Ectodermal cell (in vitro differentiated cells): ENCODE measurements around the gene FBXW4.

Experiments used
- H3K27ac ChIP-seq: 2 replicates; pipeline ENCODE4 v1.7.0; 2013; ENCODE audit warnings: mild to moderate bottlenecking, low read depth, low read length; ENCODE audit not compliant: insufficient read depth, poor library complexity, severe bottlenecking
- H3K27me3 ChIP-seq: 2 replicates; pipeline ENCODE4 v1.7.0; 2013; ENCODE audit warnings: mild to moderate bottlenecking, low read length; ENCODE audit not compliant: insufficient read depth, control insufficient read depth, poor library complexity, severe bottlenecking
- H3K36me3 ChIP-seq: one replicate; pipeline ENCODE4 v1.7.0; 2013; ENCODE audit warnings: low read length; ENCODE audit not compliant: control insufficient read depth, insufficient read depth
- H3K4me1 ChIP-seq: one replicate; pipeline ENCODE4 v1.7.0; 2013; ENCODE audit warnings: low read length; ENCODE audit not compliant: control insufficient read depth, insufficient read depth
- H3K4me3 ChIP-seq: 2 replicates; pipeline ENCODE4 v1.7.0; 2013; ENCODE audit warnings: low read depth, low read length, control low read depth; ENCODE audit not compliant: insufficient read depth
- H3K9me3 ChIP-seq: 2 replicates; pipeline ENCODE4 v1.7.0; 2013; ENCODE audit warnings: mild to moderate bottlenecking, low read length, moderate library complexity; ENCODE audit not compliant: control insufficient read depth
- WGBS, 2 experiments: methylation state at CpG; one replicate each; pipeline ENCODE4 v1.1.7; 2013; ENCODE audit warnings: missing lambda C conversion rate in 2 of 2; 5-methylcytosine and 5-hydroxymethylcytosine counted together

FBXW4 gene

DNA sequence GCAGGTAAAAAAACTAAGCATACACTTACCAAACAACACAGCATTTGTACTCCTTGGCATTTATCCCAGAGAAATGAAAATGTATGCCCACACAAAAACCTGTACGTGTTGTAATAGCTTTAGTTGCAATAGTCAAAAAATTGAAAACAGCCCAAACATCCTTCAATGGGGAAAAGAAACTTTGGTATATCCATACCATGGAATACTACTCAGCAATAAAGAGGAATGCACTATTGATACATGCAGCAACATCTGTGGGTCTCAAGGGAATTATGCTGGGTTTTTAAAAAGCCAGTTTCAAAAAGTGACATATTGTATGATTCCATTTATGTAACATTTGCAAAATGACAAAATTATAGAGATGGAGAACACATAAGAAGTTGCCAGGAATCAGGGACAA is 71.4 kb downstream of the FBXW4 start:
- 95 to 100% methylated on average over 1 of the region's 1 CpG for WGBS, 2 experiments
- Histone ChIP-seq H3K4me1 (peaks cover 10% of the 10 kb centered on the region), H3K9me3 (no peaks in the 10 kb centered on the region), H3K27ac (no peak overlapping the region), H3K27me3 (no peaks in the 10 kb centered on the region), H3K36me3 (no peaks in the 10 kb centered on the region), H3K4me3 (no peak overlapping the region)

DNA sequence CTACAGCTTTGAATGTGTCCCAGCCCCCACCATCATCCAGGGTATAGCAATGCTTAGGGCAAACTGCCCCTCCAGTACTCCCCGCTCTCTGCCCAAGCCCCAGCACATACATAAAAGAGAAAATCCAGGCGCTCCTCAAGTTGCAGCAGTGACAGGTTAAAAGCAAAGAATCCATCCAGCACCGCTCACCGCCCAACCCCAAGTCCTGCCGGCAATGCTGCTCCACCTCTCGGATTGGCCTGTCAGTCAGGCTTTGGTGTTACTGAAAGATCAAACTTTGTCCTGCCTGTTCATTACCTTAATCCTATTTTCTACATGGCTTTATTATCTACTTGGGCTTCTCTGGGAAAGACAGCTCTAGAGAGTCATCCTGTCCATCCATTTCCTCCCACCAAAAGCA is 75.0 kb downstream of the FBXW4 start:
- 62 to 68% methylated on average over 6 of the region's 6 CpGs for WGBS, 2 experiments
- Histone ChIP-seq H3K9me3 (no peaks in the 10 kb centered on the region), H3K4me3 (no peak overlapping the region), H3K27me3 (peaks cover 11% of the 10 kb centered on the region), H3K27ac (no peak overlapping the region), H3K4me1 (peaks cover 27% of the 10 kb centered on the region), H3K36me3 (no peaks in the 10 kb centered on the region)

DNA sequence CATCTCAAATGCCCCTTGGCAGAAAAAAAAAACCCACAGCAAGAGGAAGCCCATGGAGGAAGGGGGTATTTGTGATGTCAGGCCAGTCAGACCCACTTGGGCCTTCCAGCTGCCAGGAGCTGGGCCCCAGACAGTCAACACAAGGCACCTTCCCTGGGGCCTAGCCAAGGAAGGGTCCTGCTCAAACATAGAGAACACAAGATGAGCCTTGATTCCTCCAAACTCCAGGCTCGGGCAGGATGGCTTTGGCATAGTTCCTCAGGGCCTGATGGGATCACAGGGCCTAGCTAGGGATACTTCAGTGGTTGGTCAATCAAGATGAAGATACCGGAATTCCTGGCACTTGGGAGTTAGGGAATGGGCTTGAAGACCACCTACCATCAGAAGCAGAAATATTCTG is 76.1 kb downstream of the FBXW4 start:
- Histone ChIP-seq H3K27me3 (peaks cover 11% of the 10 kb centered on the region), H3K4me3 (no peak overlapping the region), H3K4me1 (peaks cover 33% of the 10 kb centered on the region), H3K9me3 (no peaks in the 10 kb centered on the region), H3K36me3 (no peaks in the 10 kb centered on the region), H3K27ac (no peak overlapping the region)
- 95 to 100% methylated on average over 2 of the region's 2 CpGs for WGBS, 2 experiments

DNA sequence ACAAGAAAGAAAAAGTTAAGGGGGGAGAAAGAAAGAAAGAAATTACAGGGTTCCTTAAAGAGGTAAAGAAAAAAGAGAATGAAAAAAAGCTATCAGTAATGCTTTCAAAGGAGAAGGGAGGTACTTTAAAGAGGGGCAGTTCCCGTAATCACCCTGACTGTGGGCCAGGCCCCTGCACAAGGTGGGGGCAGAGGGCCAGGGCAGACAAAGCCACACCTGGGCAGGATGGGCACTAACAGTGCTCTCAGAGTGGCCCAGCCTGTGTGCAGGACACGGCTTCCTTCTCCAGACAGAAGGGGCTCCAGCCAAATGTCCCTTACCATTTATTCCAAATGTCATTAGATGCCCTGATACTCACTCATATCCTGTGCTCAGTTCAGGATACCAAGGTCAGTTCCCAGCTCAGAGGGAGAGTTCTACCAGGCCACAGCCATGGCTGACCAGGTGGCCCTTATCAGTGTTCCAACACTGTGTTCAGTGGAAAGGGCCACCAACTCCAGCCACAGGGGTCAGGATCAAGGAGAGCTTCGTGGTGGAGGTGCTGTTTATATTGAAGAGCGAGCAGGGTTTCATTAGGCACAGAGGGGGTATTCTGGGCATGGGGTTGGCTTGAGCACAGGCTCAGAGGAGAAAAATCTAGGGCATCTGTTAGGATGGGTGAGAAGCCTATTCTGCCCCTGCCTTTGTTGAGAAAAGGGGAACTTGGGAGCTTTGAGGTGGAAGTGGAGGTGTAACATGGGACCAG is 77.0 kb downstream of the FBXW4 start:
- Histone ChIP-seq H3K4me3 (no peak overlapping the region), H3K36me3 (no peaks in the 10 kb centered on the region), H3K27me3 (peaks cover 11% of the 10 kb centered on the region), H3K27ac (no peak overlapping the region), H3K4me1 (peaks cover 39% of the 10 kb centered on the region), H3K9me3 (no peaks in the 10 kb centered on the region)
- WGBS, 2 experiments, result 93 to 94% methylated on average over 4 of the region's 4 CpGs

DNA sequence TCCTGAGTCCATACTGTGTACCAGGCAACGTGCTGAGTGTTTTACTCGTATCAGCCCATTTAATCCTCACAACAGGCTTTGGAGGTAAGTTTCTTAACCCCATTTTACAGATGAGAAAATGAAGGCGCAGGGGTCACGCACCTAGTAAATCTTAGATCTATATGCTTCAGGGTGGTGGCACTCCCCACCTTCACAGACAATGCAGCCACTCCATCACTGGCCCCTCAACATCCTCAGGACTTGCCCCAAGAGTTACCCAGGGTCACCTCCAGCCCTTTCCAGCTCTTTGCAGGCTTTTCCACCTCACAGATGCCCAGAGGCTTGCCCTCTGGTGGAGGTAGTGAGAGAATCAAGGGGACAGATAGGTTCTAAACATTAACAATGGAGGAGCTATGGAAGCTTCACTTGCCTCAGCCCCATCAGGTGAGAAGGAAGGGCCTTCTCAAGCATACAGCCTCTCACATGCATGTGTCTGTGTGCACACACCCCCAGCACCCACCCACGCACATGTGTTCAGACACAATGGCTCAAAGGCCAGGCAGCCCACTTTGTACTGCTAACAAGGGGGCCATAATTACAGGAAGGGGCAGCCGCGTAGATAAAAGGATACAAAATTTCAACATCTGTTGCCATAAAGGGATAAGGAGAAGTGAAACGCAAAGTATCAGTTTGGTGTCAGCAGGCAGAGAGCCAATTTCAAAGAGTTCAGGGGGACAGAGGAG is 77.7 kb downstream of the FBXW4 start:
- 92 to 94% methylated on average over 8 of the region's 8 CpGs for WGBS, 2 experiments
- Histone ChIP-seq H3K27me3 (peaks cover 11% of the 10 kb centered on the region), H3K9me3 (no peaks in the 10 kb centered on the region), H3K4me1 (peaks cover 46% of the 10 kb centered on the region), H3K4me3 (no peak overlapping the region), H3K27ac (no peak overlapping the region), H3K36me3 (no peaks in the 10 kb centered on the region)

DNA sequence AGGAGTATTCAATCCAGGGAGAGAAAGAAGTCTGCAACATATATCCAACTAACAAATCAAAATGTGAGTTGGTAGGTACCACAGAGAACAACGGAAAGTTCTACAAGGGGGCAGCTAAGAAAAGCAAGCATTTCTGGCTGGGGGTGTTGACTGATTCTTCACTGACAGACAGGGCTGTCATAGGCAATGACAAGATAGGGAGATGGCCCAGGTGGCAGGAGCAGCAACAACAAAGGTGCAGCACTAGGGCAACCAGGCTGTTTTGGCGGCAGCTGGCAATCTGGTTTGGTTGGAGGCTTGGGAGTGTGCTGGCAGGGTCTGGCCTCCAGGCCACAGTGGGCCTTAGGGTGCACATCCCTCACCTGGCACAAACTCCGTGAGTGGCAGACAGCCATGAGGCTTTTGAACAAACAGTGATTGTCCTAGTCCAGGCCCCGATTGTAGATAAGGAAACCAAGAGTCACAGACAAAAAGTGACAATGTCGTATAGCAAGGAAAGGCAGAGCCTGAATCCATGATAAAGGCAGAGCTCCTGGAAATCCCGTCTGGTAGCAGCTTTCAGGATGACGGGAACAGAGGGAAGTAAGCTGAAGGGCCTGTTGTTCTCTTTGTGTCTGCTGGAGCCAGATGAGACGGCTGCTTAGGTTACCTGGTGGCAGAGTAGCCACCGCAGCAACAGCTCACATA is 78.4 kb downstream of the FBXW4 start:
- 77 to 80% methylated on average over 9 of the region's 9 CpGs for WGBS, 2 experiments
- no peak overlapping the region for H3K27ac ChIP-seq

DNA sequence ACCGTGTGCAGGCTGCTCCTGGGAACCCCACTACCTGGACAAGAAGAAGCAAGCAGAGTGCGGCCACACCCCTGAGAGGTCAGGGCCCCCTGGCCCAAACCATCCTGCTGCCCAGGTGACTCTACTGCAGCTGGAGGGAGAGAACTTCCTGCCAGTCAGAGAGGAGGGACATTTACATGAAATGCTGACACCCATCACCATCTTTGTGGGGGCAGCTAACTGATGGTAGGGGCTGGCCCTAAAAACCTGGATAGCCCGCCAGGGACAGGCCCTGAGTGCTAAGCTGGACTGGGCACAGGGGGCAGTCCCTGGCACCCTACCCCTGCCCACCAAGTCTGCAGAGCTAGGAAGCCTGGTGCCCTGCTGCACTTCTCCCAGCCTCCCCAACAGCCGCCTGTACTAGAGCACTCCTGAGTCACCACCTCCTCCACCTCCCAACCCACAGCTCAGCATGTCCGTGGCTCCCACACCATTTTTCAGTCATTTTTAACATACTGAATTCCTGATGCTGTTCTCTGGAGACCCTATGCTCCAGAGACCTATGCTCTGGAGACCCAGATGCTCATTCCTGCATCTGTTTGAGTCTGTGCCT is 79.3 kb downstream of the FBXW4 start:
- H3K9me3 ChIP-seq, result no peaks in the 10 kb centered on the region
- H3K36me3 ChIP-seq, result no peaks in the 10 kb centered on the region
- H3K27ac ChIP-seq, result no peak overlapping the region
- peaks cover 46% of the 10 kb centered on the region for H3K4me1 ChIP-seq
- H3K4me3 ChIP-seq, result no peak overlapping the region
- H3K27me3 ChIP-seq, result peaks cover 11% of the 10 kb centered on the region
- WGBS, 2 experiments, result 84 to 85% methylated on average over 5 of the region's 5 CpGs

More for the DNA sequence above, 78.4 kb downstream of the FBXW4 start:
- H3K4me1 ChIP-seq, result peaks cover 46% of the 10 kb centered on the region
- H3K27me3 ChIP-seq, result peaks cover 11% of the 10 kb centered on the region
- no peak overlapping the region for H3K4me3 ChIP-seq
- no peaks in the 10 kb centered on the region for H3K9me3 ChIP-seq
- H3K36me3 ChIP-seq, result no peaks in the 10 kb centered on the region

DNA sequence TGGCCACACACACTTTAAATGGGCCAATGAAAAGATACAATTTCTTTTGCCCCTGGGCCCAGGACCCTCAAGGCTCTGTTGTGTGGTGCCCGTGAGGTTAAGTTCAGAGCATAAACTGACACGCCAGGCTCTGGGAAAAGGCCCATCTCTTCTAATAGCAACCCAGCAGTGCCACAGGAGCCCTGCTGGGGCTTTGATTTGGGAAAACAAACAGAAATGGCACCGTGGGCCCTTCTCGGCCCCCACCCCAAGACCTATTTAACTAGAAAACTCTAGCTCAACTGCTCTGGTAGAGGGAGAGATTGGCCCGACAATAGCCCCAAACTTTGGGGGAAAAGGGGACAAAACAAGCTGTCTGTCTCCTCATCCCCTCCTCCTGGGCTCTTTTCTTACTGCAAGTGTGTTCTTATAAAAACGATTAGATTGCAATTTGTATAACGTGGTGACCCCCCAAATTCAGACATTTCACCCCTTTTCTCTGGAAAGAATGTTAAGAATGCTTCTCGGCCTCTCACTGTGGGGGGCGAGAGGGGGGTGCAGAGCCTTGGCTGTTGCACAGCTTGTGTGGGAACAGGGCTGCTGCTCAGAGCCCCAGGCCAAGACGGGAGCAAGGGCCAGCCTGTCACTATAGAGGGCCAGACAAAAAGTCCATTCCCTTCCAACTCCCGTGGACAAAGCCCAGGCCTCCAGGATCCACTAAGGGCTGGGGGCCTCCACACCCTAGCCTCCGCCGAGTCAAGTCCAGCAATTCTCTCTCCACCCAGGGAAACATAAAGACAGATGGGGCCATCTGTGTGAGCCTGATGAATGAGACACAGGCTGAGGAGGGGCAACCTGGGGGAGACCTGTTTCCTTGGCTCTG is 80.1 kb downstream of the FBXW4 start:
- peaks cover 11% of the 10 kb centered on the region for H3K27me3 ChIP-seq
- peak overlapping the region; percentile 52 for H3K27ac ChIP-seq
- H3K36me3 ChIP-seq, result no peaks in the 10 kb centered on the region
- WGBS, 2 experiments, result 25 to 26% methylated on average over 13 of the region's 13 CpGs
- no peak overlapping the region for H3K4me3 ChIP-seq
- H3K4me1 ChIP-seq, result peaks cover 45% of the 10 kb centered on the region
- H3K9me3 ChIP-seq, result no peaks in the 10 kb centered on the region

DNA sequence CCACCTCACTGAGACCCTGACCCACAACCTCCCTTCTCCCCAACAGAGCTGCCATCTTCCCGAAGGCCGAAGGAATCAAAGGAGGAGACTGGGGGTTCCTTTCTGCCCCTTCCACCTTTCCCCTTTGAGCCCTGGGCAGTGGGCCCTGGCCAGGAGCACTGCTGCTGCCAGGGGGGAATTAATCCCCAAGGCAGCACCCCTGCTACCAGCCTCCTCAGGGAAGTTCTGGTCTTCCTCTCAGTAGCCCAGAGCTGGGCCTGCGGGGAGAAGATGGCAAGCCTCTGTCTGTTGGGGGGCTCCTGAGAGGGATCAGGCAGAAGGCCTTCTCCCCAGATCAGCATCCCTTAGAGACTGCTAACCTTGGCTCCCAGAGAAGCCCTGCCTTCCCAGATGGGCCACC is 81.3 kb downstream of the FBXW4 start:
- Histone ChIP-seq H3K27me3 (peaks cover 11% of the 10 kb centered on the region), H3K27ac (no peak overlapping the region), H3K9me3 (no peaks in the 10 kb centered on the region), H3K36me3 (no peaks in the 10 kb centered on the region), H3K4me1 (peaks cover 42% of the 10 kb centered on the region), H3K4me3 (no peak overlapping the region)
- 95 to 97% methylated on average over 3 of the region's 3 CpGs for WGBS, 2 experiments
